HG02970 (cell line): ENCODE measurements around the gene ACVR2A.

Source experiments
- ATAC-seq: cut with Tn5 transposase; IDR thresholded peaks from one replicate; pipeline ENCODE4 v1.9.1; 2021; ENCODE audit warnings: mild to moderate bottlenecking, moderate library complexity, moderate number of reproducible peaks; ENCODE audit not compliant: unreplicated experiment, low FRiP score

The ACVR2A gene

GRCh38 chr2:147916723-147917122, 71.9 kb downstream of the ACVR2A start:
- ATAC-seq: no peak

GRCh38 chr2:147917161-147917560, 72.3 kb downstream of the ACVR2A start:
- ATAC-seq: no peak

GRCh38 chr2:147923846-147924245, 79.0 kb downstream of the ACVR2A start:
- no peak for ATAC-seq

GRCh38 chr2:147924647-147925046, 79.8 kb downstream of the ACVR2A start:
- no peak for ATAC-seq

GRCh38 chr2:147925886-147926285, 81.1 kb downstream of the ACVR2A start:
- no peak for ATAC-seq

- no peak for ATAC-seq
Measured at GRCh38 chr2:147927053-147927588, 82.3 kb downstream of the ACVR2A start.

- ATAC-seq: no peak
Measured at GRCh38 chr2:147933931-147934330, 89.1 kb downstream of the ACVR2A start.

- no peak for ATAC-seq
Measured at GRCh38 chr2:147934881-147935620, 90.2 kb downstream of the ACVR2A start.

GRCh38 chr2:147937744-147938349, 93.0 kb downstream of the ACVR2A start:
- no peak for ATAC-seq

GRCh38 chr2:147939313-147939712, 94.5 kb downstream of the ACVR2A start:
- ATAC-seq: no peak

- no peak for ATAC-seq
Measured at GRCh38 chr2:147945660-147946059, 100.8 kb downstream of the ACVR2A start.

- no peak for ATAC-seq
Measured at GRCh38 chr2:147952118-147952517, 107.3 kb downstream of the ACVR2A start.

- ATAC-seq: no peak
Measured at GRCh38 chr2:147968571-147968970, 123.7 kb downstream of the ACVR2A start.

- ATAC-seq: no peak
Measured at GRCh38 chr2:147976102-147976501, 131.3 kb downstream of the ACVR2A start.

GRCh38 chr2:147977679-147978078, 132.8 kb downstream of the ACVR2A start:
- no peak for ATAC-seq
